HepG2 (cell line): ENCODE measurements around the gene FLAD1. TPM values are rescaled to one million over a fixed set of nuclear protein-coding genes. Genes with fewer than 3 reads are reported as not detected.

Experiments used
- CCAR2 ChIP-seq: fragments of 200-400 bp; formaldehyde crosslinking; optimal IDR thresholded peaks from 2 replicates; pipeline ENCODE3; 2018; ENCODE audit warnings: low read depth, mild to moderate bottlenecking, low read length, moderate library complexity
- ELF4 ChIP-seq: sonication (generic); formaldehyde crosslinking; IDR thresholded peaks from 2 replicates; pipeline ENCODE4 v1.5.0; 2020; ENCODE audit warnings: missing genetic modification reagents, mild to moderate bottlenecking, moderate library complexity, borderline replicate concordance
- HNF4G ChIP-seq, 2 experiments: sonication (generic) in 1 of 2; formaldehyde crosslinking in 1 of 2; IDR thresholded peaks; 2 replicates each; pipeline versions ENCODE4 v1.4.0 to v1.6.1; 2011 to 2020; ENCODE audit warnings: borderline replicate concordance in 2 of 2, low read depth in 2 of 2, mild to moderate bottlenecking in 2 of 2, low read length in 1 of 2, missing genetic modification reagents in 1 of 2, moderate library complexity in 1 of 2
- KAT2B ChIP-seq: fragments of 150-350 bp; IDR thresholded peaks from 2 replicates; pipeline ENCODE4 v1.6.1; 2014; ENCODE audit warnings: low read depth, low read length, borderline replicate concordance
- NCOA2 ChIP-seq: sonication (generic); formaldehyde crosslinking; IDR thresholded peaks from 2 replicates; pipeline ENCODE4 v1.8.0; 2022; ENCODE audit warnings: inconsistent platforms
- ZKSCAN8 ChIP-seq: IDR thresholded peaks from 2 replicates; pipeline ENCODE4 v1.6.1; 2016; ENCODE audit warnings: borderline replicate concordance, missing genetic modification reagents, missing compliant biosample characterization
- ZNF207 ChIP-seq: fragments of 450-650 bp; IDR thresholded peaks from 2 replicates; pipeline ENCODE4 v1.6.1; 2016; ENCODE audit warnings: antibody characterized with exemption, borderline replicate concordance
- ZNF367 ChIP-seq: sonication (generic); formaldehyde crosslinking; IDR thresholded peaks from 2 replicates; pipeline ENCODE4 v1.4.0; 2020; ENCODE audit warnings: missing genetic modification reagents, borderline replicate concordance
- ZNF546 ChIP-seq: sonication (generic); formaldehyde crosslinking; conservative IDR thresholded peaks from 2 replicates; pipeline ENCODE4 v1.8.1; 2023; ENCODE audit warnings: mild to moderate bottlenecking, missing genetic modification reagents
- polyA plus RNA-seq, 8 experiments: library from polyadenylated mRNA; depleted of rRNA in 3 of 8; stranded (reverse) in 7 of 8; unstranded in 1 of 8; fragments of >200 nt; fragmentation: Illumina TruSeq in 4 of 8; extraction: Trizol in 4 of 8; gene quantifications; 2 replicates each; pipeline versions ENCODE4 v1.2.1 to v1.2.3, GENCODE V29; 2011 to 2016; ENCODE audit warnings: low read depth in 4 of 8, missing spikeins in 1 of 8, mixed read lengths in 1 of 8; ENCODE audit not compliant: insufficient read depth in 1 of 8
- total RNA-seq, 5 experiments: library from RNA; depleted of rRNA; stranded (reverse); fragments of >200 nt; fragmentation: Illumina TruSeq; extraction: Trizol; gene quantifications; 2 replicates each; pipeline ENCODE4 v1.2.3, GENCODE V29; 2016; ENCODE audit warnings: low read depth in 1 of 5
- TF ChIP-seq, protein P1 (sequence below): sonication (generic); formaldehyde crosslinking; IDR thresholded peaks from 2 replicates; pipeline ENCODE4 v1.8.0; 2022; ENCODE audit warnings: mild to moderate bottlenecking, missing genetic modification reagents; ENCODE audit not compliant: insufficient replicate concordance
- TF ChIP-seq, protein P2 (sequence below): sonication (generic); formaldehyde crosslinking; IDR thresholded peaks from 2 replicates; pipeline ENCODE4 v1.5.0; 2020; ENCODE audit warnings: missing genetic modification reagents, mild to moderate bottlenecking, borderline replicate concordance
- TF ChIP-seq, protein P3 (sequence below): sonication (generic); formaldehyde crosslinking; IDR thresholded peaks from 2 replicates; pipeline ENCODE4 v1.4.0; 2020; ENCODE audit warnings: low read depth, mild to moderate bottlenecking, missing genetic modification reagents
- TF ChIP-seq, protein P4 (sequence below): fragments of 450-650 bp; IDR thresholded peaks from 2 replicates; pipeline ENCODE4 v1.6.1; 2017; ENCODE audit warnings: mild to moderate bottlenecking
- TF ChIP-seq, protein P5 (sequence below): sonication (generic); formaldehyde crosslinking; IDR thresholded peaks from 2 replicates; pipeline ENCODE4 v1.5.0; 2020; ENCODE audit warnings: missing genetic modification reagents
- TF ChIP-seq, protein P6 (sequence below): fragments of 450-650 bp; IDR thresholded peaks from 2 replicates; pipeline ENCODE4 v1.6.1; 2017
- TF ChIP-seq, protein P7 (sequence below): sonication (generic); formaldehyde crosslinking; IDR thresholded peaks from 2 replicates; pipeline ENCODE4 v1.4.0; 2020; ENCODE audit warnings: mild to moderate bottlenecking, missing genetic modification reagents

Gene FLAD1
- total and polyA plus RNA-seq, 2 of the 13 experiments (the other 11 are each of a cell fraction or from before 2014, with no cell fraction given), result 25.9 to 32.8 TPM

DNA sequence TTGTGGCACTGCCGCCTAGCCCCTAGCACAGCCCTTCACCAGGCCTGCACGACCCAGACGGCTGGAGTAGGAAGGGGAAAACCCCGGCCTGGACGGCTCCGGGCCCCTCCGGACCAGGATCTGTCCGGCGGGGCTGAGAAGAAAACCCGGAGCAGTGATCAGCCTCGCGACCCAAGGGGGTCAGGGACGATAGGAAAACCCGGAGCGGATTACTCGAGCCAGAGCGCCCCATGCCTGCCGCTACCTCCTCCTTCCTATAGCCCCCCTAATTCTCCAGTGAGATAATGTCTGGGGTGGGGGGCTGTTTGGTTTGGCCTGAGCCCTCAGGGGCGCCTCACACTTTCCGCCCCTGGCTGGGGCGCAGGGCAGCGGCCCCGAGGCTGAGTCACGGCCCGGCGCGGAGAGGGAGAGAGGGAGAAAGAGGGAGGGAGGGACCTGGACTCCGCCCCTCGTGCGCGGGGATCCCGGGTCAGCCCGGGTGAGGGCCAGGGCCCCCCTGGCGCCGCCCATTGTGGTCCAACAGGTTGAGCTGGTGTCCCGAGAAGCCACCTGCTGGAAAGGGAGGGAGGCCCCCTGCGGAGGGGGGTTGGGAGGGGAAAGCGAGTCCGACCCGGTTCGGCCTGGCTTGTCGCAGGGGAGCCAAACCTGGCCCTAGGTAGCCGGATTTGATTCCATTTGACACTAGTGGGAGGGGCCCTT is 17.7 kb downstream of the FLAD1 start (continued):
- TF ChIP-seq, protein P1, sequence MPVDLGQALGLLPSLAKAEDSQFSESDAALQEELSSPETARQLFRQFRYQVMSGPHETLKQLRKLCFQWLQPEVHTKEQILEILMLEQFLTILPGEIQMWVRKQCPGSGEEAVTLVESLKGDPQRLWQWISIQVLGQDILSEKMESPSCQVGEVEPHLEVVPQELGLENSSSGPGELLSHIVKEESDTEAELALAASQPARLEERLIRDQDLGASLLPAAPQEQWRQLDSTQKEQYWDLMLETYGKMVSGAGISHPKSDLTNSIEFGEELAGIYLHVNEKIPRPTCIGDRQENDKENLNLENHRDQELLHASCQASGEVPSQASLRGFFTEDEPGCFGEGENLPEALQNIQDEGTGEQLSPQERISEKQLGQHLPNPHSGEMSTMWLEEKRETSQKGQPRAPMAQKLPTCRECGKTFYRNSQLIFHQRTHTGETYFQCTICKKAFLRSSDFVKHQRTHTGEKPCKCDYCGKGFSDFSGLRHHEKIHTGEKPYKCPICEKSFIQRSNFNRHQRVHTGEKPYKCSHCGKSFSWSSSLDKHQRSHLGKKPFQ, result no peak
- TF ChIP-seq, protein P2, sequence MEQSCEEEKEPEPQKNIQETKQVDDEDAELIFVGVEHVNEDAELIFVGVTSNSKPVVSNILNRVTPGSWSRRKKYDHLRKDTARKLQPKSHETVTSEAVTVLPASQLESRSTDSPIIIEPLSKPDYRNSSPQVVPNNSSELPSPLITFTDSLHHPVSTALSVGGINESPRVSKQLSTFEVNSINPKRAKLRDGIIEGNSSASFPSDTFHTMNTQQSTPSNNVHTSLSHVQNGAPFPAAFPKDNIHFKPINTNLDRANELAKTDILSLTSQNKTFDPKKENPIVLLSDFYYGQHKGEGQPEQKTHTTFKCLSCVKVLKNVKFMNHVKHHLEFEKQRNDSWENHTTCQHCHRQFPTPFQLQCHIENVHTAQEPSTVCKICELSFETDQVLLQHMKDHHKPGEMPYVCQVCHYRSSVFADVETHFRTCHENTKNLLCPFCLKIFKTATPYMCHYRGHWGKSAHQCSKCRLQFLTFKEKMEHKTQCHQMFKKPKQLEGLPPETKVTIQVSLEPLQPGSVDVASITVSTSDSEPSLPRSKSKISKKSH (CRISPR knock-in tag), result peak; percentile 76; the same call in 1 of the 2 replicates
- TF ChIP-seq, protein P3, sequence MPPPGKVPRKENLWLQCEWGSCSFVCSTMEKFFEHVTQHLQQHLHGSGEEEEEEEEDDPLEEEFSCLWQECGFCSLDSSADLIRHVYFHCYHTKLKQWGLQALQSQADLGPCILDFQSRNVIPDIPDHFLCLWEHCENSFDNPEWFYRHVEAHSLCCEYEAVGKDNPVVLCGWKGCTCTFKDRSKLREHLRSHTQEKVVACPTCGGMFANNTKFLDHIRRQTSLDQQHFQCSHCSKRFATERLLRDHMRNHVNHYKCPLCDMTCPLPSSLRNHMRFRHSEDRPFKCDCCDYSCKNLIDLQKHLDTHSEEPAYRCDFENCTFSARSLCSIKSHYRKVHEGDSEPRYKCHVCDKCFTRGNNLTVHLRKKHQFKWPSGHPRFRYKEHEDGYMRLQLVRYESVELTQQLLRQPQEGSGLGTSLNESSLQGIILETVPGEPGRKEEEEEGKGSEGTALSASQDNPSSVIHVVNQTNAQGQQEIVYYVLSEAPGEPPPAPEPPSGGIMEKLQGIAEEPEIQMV, result no peak
- TF ChIP-seq KAT2B, result no peak
- peak; percentile 67; the same call in 1 of the 2 replicates for TF ChIP-seq ZKSCAN8 (CRISPR knock-in tag)
- peak; percentile 94 for TF ChIP-seq CCAR2
- TF ChIP-seq HNF4G (IDR thresholded peaks at IDR 0.05; ENCODE audit: borderline replicate concordance, low read depth, low read length), result peak; percentile 46; the same call in 1 of the 2 replicates
- peak; percentile 25; the same call in 1 of the 2 replicates for TF ChIP-seq HNF4G (CRISPR knock-in tag; IDR thresholded peaks at IDR 0.05; ENCODE audit: borderline replicate concordance, low read depth)
- TF ChIP-seq, protein P4, sequence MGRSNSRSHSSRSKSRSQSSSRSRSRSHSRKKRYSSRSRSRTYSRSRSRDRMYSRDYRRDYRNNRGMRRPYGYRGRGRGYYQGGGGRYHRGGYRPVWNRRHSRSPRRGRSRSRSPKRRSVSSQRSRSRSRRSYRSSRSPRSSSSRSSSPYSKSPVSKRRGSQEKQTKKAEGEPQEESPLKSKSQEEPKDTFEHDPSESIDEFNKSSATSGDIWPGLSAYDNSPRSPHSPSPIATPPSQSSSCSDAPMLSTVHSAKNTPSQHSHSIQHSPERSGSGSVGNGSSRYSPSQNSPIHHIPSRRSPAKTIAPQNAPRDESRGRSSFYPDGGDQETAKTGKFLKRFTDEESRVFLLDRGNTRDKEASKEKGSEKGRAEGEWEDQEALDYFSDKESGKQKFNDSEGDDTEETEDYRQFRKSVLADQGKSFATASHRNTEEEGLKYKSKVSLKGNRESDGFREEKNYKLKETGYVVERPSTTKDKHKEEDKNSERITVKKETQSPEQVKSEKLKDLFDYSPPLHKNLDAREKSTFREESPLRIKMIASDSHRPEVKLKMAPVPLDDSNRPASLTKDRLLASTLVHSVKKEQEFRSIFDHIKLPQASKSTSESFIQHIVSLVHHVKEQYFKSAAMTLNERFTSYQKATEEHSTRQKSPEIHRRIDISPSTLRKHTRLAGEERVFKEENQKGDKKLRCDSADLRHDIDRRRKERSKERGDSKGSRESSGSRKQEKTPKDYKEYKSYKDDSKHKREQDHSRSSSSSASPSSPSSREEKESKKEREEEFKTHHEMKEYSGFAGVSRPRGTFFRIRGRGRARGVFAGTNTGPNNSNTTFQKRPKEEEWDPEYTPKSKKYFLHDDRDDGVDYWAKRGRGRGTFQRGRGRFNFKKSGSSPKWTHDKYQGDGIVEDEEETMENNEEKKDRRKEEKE, result no peak
- TF ChIP-seq, protein P5, sequence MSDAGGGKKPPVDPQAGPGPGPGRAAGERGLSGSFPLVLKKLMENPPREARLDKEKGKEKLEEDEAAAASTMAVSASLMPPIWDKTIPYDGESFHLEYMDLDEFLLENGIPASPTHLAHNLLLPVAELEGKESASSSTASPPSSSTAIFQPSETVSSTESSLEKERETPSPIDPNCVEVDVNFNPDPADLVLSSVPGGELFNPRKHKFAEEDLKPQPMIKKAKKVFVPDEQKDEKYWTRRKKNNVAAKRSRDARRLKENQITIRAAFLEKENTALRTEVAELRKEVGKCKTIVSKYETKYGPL, result no peak
- TF ChIP-seq, protein P6, sequence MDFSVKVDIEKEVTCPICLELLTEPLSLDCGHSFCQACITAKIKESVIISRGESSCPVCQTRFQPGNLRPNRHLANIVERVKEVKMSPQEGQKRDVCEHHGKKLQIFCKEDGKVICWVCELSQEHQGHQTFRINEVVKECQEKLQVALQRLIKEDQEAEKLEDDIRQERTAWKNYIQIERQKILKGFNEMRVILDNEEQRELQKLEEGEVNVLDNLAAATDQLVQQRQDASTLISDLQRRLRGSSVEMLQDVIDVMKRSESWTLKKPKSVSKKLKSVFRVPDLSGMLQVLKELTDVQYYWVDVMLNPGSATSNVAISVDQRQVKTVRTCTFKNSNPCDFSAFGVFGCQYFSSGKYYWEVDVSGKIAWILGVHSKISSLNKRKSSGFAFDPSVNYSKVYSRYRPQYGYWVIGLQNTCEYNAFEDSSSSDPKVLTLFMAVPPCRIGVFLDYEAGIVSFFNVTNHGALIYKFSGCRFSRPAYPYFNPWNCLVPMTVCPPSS, result no peak
- TF ChIP-seq ZNF207, result no peak
- TF ChIP-seq ELF4 (CRISPR knock-in tag), result 0 out of 2 replicates have a peak, but pooled peaks have one; percentile 43
- TF ChIP-seq ZNF367, result 0 out of 2 replicates have a peak, but pooled peaks have one; percentile 12
- TF ChIP-seq ZNF546 (CRISPR knock-in tag), result no peak
- peak; percentile 81 for TF ChIP-seq NCOA2 (CRISPR knock-in tag)
- TF ChIP-seq, protein P7, sequence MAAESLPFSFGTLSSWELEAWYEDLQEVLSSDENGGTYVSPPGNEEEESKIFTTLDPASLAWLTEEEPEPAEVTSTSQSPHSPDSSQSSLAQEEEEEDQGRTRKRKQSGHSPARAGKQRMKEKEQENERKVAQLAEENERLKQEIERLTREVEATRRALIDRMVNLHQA (CRISPR knock-in tag), result no peak
